ENCODE measurements around the gene SSU72.

- TF ChIP-seq POLR2A (IDR thresholded peaks at IDR 0.05) (no peak), CTCF (IDR thresholded peaks at IDR 0.05) (no peak)
Observed at GRCh38 chr1:1561801-1562470, 12.7 kb downstream of the SSU72 start.
